Nucleus accumbens (tissue), 56 donors: ENCODE measurements around the gene TRAPPC2B.
"Not testable (repeated sequence)": the region's sequence is repeated elsewhere in the genome, so short reads cannot be mapped to it uniquely, and the experiment has no call there.

Experiments
- DNase-seq, 56 donors: peaks; one replicate each; lab custom pipeline; 2025; lab: John Stamatoyannopoulos, UW

Gene TRAPPC2B

GRCh38 chr19:57366776-57367175, 3.4 kb downstream of the TRAPPC2B start:
- DNase-seq = no peak

GRCh38 chr19:57374179-57374578, 10.8 kb downstream of the TRAPPC2B start:
- DNase-seq = no peak

GRCh38 chr19:57374647-57375046, 11.3 kb downstream of the TRAPPC2B start:
- DNase-seq = not testable (repeated sequence)

- no peak for DNase-seq
Measured at GRCh38 chr19:57376151-57376550, 12.8 kb downstream of the TRAPPC2B start.

- DNase-seq = no peak
Measured at GRCh38 chr19:57377498-57378146, 14.3 kb downstream of the TRAPPC2B start.

GRCh38 chr19:57380923-57381322, 17.6 kb downstream of the TRAPPC2B start:
- no peak for DNase-seq

- DNase-seq = no peak
Measured at GRCh38 chr19:57382806-57383488, 19.6 kb downstream of the TRAPPC2B start.

GRCh38 chr19:57389194-57389729, 25.9 kb downstream of the TRAPPC2B start:
- no peak for DNase-seq

GRCh38 chr19:57389730-57390598, 26.6 kb downstream of the TRAPPC2B start, which contains the start of gene ZNF548:
TSS of gene ZNF548 (plus strand) at chr19:57389854. CDS start at chr19:57390100, 246 bp downstream.
- peak; percentile 72 to 100 (median 96) for DNase-seq

- no peak for DNase-seq
Measured at GRCh38 chr19:57395710-57396109, 32.4 kb downstream of the TRAPPC2B start.

GRCh38 chr19:57398868-57399267, 35.5 kb downstream of the TRAPPC2B start:
- DNase-seq = no peak

- no peak for DNase-seq
Measured at GRCh38 chr19:57403737-57404563, 40.6 kb downstream of the TRAPPC2B start.

GRCh38 chr19:57406516-57407123, 43.3 kb downstream of the TRAPPC2B start:
- DNase-seq = peak in 27 of 56 donors; percentile 0 to 56 (median 7)

- peak; percentile 44 to 97 (median 90) for DNase-seq
Measured at GRCh38 chr19:57410877-57411671, 47.7 kb downstream of the TRAPPC2B start, which contains the start of gene ZNF17. TSS of gene ZNF17 (plus strand) at chr19:57411161. CDS start at chr19:57413616, 2,455 bp downstream.
